H1 (cell line): ENCODE results near the gene TMEM44. TPM values are rescaled to one million over a fixed set of nuclear protein-coding genes. Genes with fewer than 3 reads are reported as not detected.

Experiments used
- CTCF ChIA-PET: fragments of 300-600 bp; sonication (Branson Sonifier 250); formaldehyde crosslinking; loops from one replicate; lab custom pipeline; 2021; ENCODE audit not compliant: partially characterized antibody; lab: Charles Lee
- POLR2A ChIA-PET: fragments of 300-600 bp; sonication (Branson Sonifier 250); formaldehyde crosslinking; loops from one replicate; lab custom pipeline; 2021; ENCODE audit warnings: inconsistent platforms; ENCODE audit not compliant: partially characterized antibody; lab: Charles Lee
- DNase-seq, 2 experiments: peaks; one replicate each; pipeline versions ENCODE4 v3.0.0 to v3.0.0-alpha.2; 2010 to 2022; ENCODE audit warnings: low spot score in 2 of 2, low read depth in 1 of 2, mixed read lengths in 1 of 2
- FAIRE-seq: peaks from 2 replicates; lab custom pipeline; 2011; peaks lifted over from hg19 to GRCh38; lab: Jason Lieb, UNC
- H2AFZ ChIP-seq: 2 replicates; pipeline ENCODE4 v1.8.1; 2012; ENCODE audit warnings: low read length, inconsistent platforms
- H2AK5ac ChIP-seq: 2 replicates; pipeline ENCODE4 v1.6.1; 2013; ENCODE audit warnings: low read depth, low read length
- H2BK120ac ChIP-seq: replicated peaks from 2 replicates; pipeline ENCODE3; 2013; ENCODE audit warnings: low read depth, low read length, inconsistent platforms
- H2BK12ac ChIP-seq: 2 replicates; pipeline ENCODE4 v1.6.1; 2013; ENCODE audit warnings: low read depth, low read length
- H2BK15ac ChIP-seq: 2 replicates; pipeline ENCODE4 v1.6.1; 2013; ENCODE audit warnings: low read length
- H2BK20ac ChIP-seq: 2 replicates; pipeline ENCODE4 v1.6.1; 2013; ENCODE audit warnings: low read length
- H2BK5ac ChIP-seq: 2 replicates; pipeline ENCODE4 v1.6.1; 2013; ENCODE audit warnings: low read depth, low read length
- H3K14ac ChIP-seq: 2 replicates; pipeline ENCODE4 v1.6.1; 2013; ENCODE audit warnings: inconsistent platforms; ENCODE audit not compliant: insufficient read length
- H3K18ac ChIP-seq: 2 replicates; pipeline ENCODE4 v1.6.1; 2013; ENCODE audit warnings: low read length; ENCODE audit errors: extremely low read depth
- H3K23ac ChIP-seq: 2 replicates; pipeline ENCODE4 v1.6.1; 2013; ENCODE audit warnings: inconsistent platforms; ENCODE audit not compliant: insufficient read length
- H3K23me2 ChIP-seq: 2 replicates; pipeline ENCODE4 v1.6.1; 2013; ENCODE audit warnings: low read depth, low read length
- H3K27ac ChIP-seq: 2 replicates; pipeline ENCODE4 v1.6.1; 2011; ENCODE audit warnings: low read depth, low read length, inconsistent platforms
- H3K27me3 ChIP-seq, 4 experiments: replicated peaks in 1 of 4; 1 replicate in 1 of 4; 2 replicates in 3 of 4; pipeline versions ENCODE4 v1.6.1 to v1.8.1; 2011 to 2013; ENCODE audit warnings: low read length in 3 of 4, mild to moderate bottlenecking in 3 of 4, inconsistent platforms in 2 of 4, mixed read lengths in 2 of 4, moderate library complexity in 1 of 4; ENCODE audit not compliant: control insufficient read depth in 3 of 4, insufficient read depth in 3 of 4; ENCODE audit errors: extremely low read depth in 1 of 4
- H3K36me3 ChIP-seq, 4 experiments: 2 replicates each; pipeline versions ENCODE4 v1.6.1 to v1.8.1; 2011 to 2013; ENCODE audit warnings: mild to moderate bottlenecking in 4 of 4, low read length in 3 of 4, moderate library complexity in 2 of 4, control low read depth in 1 of 4, inconsistent platforms in 1 of 4; ENCODE audit not compliant: insufficient read depth in 4 of 4, control insufficient read depth in 2 of 4
- H3K4ac ChIP-seq: replicated peaks from 2 replicates; pipeline ENCODE3; 2013; ENCODE audit warnings: low read length, low read depth, mixed read lengths, inconsistent platforms; ENCODE audit not compliant: insufficient read length
- H3K4me1 ChIP-seq, 4 experiments: replicated peaks in 1 of 4; 1 replicate in 1 of 4; 2 replicates in 3 of 4; pipeline versions ENCODE4 v1.6.1 to v1.8.1; 2011 to 2013; ENCODE audit warnings: low read length in 3 of 4, inconsistent platforms in 2 of 4, mixed read lengths in 1 of 4; ENCODE audit not compliant: insufficient read depth in 4 of 4, control insufficient read depth in 3 of 4
- H3K4me2 ChIP-seq, 2 experiments: 2 replicates each; pipeline versions ENCODE4 v1.6.1 to v1.8.1; 2011 to 2013; ENCODE audit warnings: low read depth in 2 of 2, low read length in 2 of 2, control low read depth in 1 of 2, inconsistent platforms in 1 of 2, mild to moderate bottlenecking in 1 of 2; ENCODE audit not compliant: insufficient read depth in 1 of 2
- H3K4me3 ChIP-seq, 4 experiments: fragments of 200-600, 300-600 bp in 1 of 4; sonication (generic), shearing (Covaris generic), sonication (Bioruptor Twin) in 1 of 4; 2 replicates each; pipeline versions ENCODE4 v1.5.1 to v1.8.1; 2011 to 2016; ENCODE audit warnings: low read length in 4 of 4, low read depth in 3 of 4, control low read depth in 2 of 4, inconsistent platforms in 2 of 4, mild to moderate bottlenecking in 2 of 4, mixed read lengths in 1 of 4, moderate library complexity in 1 of 4; ENCODE audit not compliant: insufficient read depth in 2 of 4; ENCODE audit errors: extremely low read depth in 1 of 4
- H3K56ac ChIP-seq: replicated peaks from 2 replicates; pipeline ENCODE3; 2013; ENCODE audit warnings: low read depth, mild to moderate bottlenecking, mixed read lengths, low read length, inconsistent platforms; ENCODE audit not compliant: insufficient read length
- H3K79me1 ChIP-seq: 2 replicates; pipeline ENCODE4 v1.6.1; 2013; ENCODE audit warnings: low read depth, low read length, control low read depth
- H3K79me2 ChIP-seq, 2 experiments: 2 replicates each; pipeline versions ENCODE4 v1.6.1 to v1.8.1; 2012 to 2013; ENCODE audit warnings: low read length in 2 of 2, mild to moderate bottlenecking in 2 of 2, inconsistent platforms in 1 of 2; ENCODE audit not compliant: insufficient read depth in 2 of 2, control insufficient read depth in 1 of 2
- H3K9ac ChIP-seq, 4 experiments: replicated peaks in 1 of 4; 1 replicate in 1 of 4; 2 replicates in 3 of 4; pipeline versions ENCODE4 v1.6.1 to v1.8.1; 2011 to 2013; ENCODE audit warnings: low read depth in 3 of 4, low read length in 3 of 4, control low read depth in 2 of 4, mild to moderate bottlenecking in 2 of 4, moderate library complexity in 2 of 4, inconsistent platforms in 1 of 4; ENCODE audit errors: extremely low read depth in 1 of 4
- H3K9me3 ChIP-seq, 2 experiments: 2 replicates each; pipeline versions ENCODE4 v1.6.1 to v1.8.1; 2012 to 2013; ENCODE audit warnings: mild to moderate bottlenecking in 2 of 2, moderate library complexity in 2 of 2, control low read depth in 1 of 2, inconsistent platforms in 1 of 2, low read depth in 1 of 2, low read length in 1 of 2, mixed read lengths in 1 of 2; ENCODE audit not compliant: insufficient read depth in 2 of 2
- H4K20me1 ChIP-seq, 2 experiments: replicated peaks in 1 of 2; 2 replicates each; pipeline versions ENCODE3 to v1.8.1; 2011 to 2013; ENCODE audit warnings: inconsistent platforms in 2 of 2, low read length in 2 of 2, mild to moderate bottlenecking in 1 of 2; ENCODE audit not compliant: insufficient read depth in 2 of 2, control insufficient read depth in 1 of 2
- H4K5ac ChIP-seq: 2 replicates; pipeline ENCODE4 v1.6.1; 2013; ENCODE audit warnings: low read length, low read depth, mixed read lengths, inconsistent platforms; ENCODE audit not compliant: insufficient read length
- H4K8ac ChIP-seq: 2 replicates; pipeline ENCODE4 v1.8.0; 2013; ENCODE audit warnings: mild to moderate bottlenecking, moderate library complexity, low read length, inconsistent platforms; ENCODE audit not compliant: insufficient read depth; ENCODE audit errors: extremely low read depth
- H4K91ac ChIP-seq: replicated peaks from 2 replicates; pipeline ENCODE3; 2013; ENCODE audit warnings: low read length, mixed read lengths, inconsistent platforms; ENCODE audit not compliant: insufficient read length
- BRCA1 ChIP-seq: IDR thresholded peaks from 2 replicates; pipeline ENCODE4 v1.6.1; 2012; ENCODE audit warnings: low read depth, low read length, improper control_type of control experiment
- RBBP5 ChIP-seq: IDR thresholded peaks from 2 replicates; pipeline ENCODE4 v1.7.1; 2012; ENCODE audit warnings: low read depth, mild to moderate bottlenecking, inconsistent platforms, low read length, moderate library complexity, borderline replicate concordance
- TAF1 ChIP-seq: IDR thresholded peaks from 2 replicates; pipeline ENCODE4 v1.6.1; 2011; ENCODE audit warnings: mild to moderate bottlenecking, low read depth, low read length
- WGBS, 2 experiments: shearing (Covaris generic) in 1 of 2; methylation state at CpG; one replicate each; pipeline versions ENCODE4 v1.1.6 to v1.1.7; 2013 to 2015; ENCODE audit warnings: low lambda C conversion rate in 2 of 2, mixed read lengths in 2 of 2, inconsistent platforms in 1 of 2, low coverage in 1 of 2, missing lambda C conversion rate in 1 of 2; ENCODE audit not compliant: insufficient replicate concordance in 2 of 2, insufficient coverage in 1 of 2, insufficient read length in 1 of 2; ENCODE audit errors: extremely low coverage in 1 of 2, missing lambda C conversion rate in 1 of 2; 5-methylcytosine and 5-hydroxymethylcytosine counted together
- polyA plus RNA-seq, 7 experiments: library from polyadenylated mRNA; depleted of rRNA in 3 of 7; stranded (reverse) in 5 of 7; unstranded in 2 of 7; fragments of >200 nt in 5 of 7; fragments of 200-250 nt in 2 of 7; gene quantifications; 1 replicate in 5 of 7; 2 replicates in 1 of 7; 4 replicates in 1 of 7; pipeline versions ENCODE4 v1.2.1 to v1.2.3, GENCODE V29; 2011 to 2013; ENCODE audit warnings: missing spikeins in 2 of 7, mixed read lengths in 2 of 7
- total RNA-seq: library from RNA; stranded (reverse); fragmentation: NEBNext Ultra II Directional; extraction: Animal tissue kit (Norgen Biotek cat#: 25700); gene quantifications from 2 replicates; pipeline ENCODE4 v1.2.1, GENCODE V29; 2021

Gene TMEM44
- total and polyA plus RNA-seq, 2 of the 8 experiments (the other 6 are each of a cell fraction or from before 2014, with no cell fraction given): 14.0 to 16.7 TPM

DNA sequence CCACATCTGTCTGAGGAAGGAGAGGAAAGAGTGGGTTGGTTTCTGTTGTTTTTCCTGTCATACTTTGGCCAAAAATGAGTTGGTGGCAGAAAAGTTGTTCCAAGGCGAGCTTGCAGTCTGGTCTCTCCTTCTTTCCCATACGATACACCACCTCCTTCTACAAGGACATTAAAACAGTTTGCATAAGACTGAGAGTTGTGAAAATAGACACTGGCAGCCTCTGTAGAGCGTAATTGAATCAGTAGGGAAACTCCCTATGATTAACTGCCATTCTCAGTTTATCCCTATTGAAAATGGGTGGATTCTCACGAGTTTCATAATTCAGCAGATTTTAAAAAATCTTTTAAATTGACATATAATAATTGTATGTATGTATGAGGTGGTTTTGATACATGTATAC, 42.5 kb upstream of the TMEM44 start:
- POLR2A ChIA-PET: interaction anchor here (1.1 kb wide), 2 partner anchors 11 to 431 kb away, joined by 3 read pairs; no protein-coding TSS in a partner anchor
- Histone ChIP-seq H4K8ac (no peak overlapping the region), H2BK5ac (no peak overlapping the region), H2BK120ac (no peak overlapping the region), H3K36me3 (no peaks in the 10 kb centered on the region), H3K14ac (no peak overlapping the region), H3K4ac (no peak overlapping the region), H3K23ac (no peak overlapping the region), H3K79me2 (peaks cover 6 to 13% of the 10 kb centered on the region in 2 experiments), H3K27me3 (peaks cover 0 to 2% (median 0%) of the 10 kb centered on the region in 4 experiments; a peak in 2 of 7 replicates), H3K9ac (no peak overlapping the region), H3K4me2 (no peak overlapping the region), H2AK5ac (no peak overlapping the region), H4K91ac (no peak overlapping the region), H2AFZ (no peak overlapping the region), H3K27ac (no peak overlapping the region), H3K56ac (no peak overlapping the region), H3K9me3 (no peaks in the 10 kb centered on the region), H3K18ac (no peak overlapping the region), H3K79me1 (no peaks in the 10 kb centered on the region; the same call in 1 of the 2 replicates), H2BK15ac (no peak overlapping the region), H4K20me1 (peaks cover 0 to 2% of the 10 kb centered on the region in 2 experiments), H3K4me1 (peaks cover 0 to 2% (median under 1%) of the 10 kb centered on the region in 4 experiments; a peak in 4 of 7 replicates), H2BK20ac (no peak overlapping the region), H3K23me2 (peaks cover 2% of the 10 kb centered on the region; the same call in 1 of the 2 replicates), H3K4me3 (no peak overlapping the region), H2BK12ac (no peak overlapping the region)
- DNase-seq (no peak), FAIRE-seq (no peak)
- WGBS, 2 experiments: 67% methylated on average over 4 of the region's 4 CpGs; no CpG with 5 or more reads in 1 of the 2 experiments
- CTCF ChIA-PET: interaction anchor here (0.8 to 13.0 kb wide), 2 partner anchors 8 to 399 kb away, joined by 3 to 110 read pairs; partner anchors contain the start of gene FAM43A
- no peak for TF ChIP-seq RBBP5
- TF ChIP-seq TAF1: no peak
- TF ChIP-seq BRCA1: no peak
- TF ChIP-seq, all 59 proteins: peak for 0
- no peak overlapping the region for H4K5ac ChIP-seq
